ENCODE measurements around the gene IMPA2. TPM values are rescaled to one million over a fixed set of nuclear protein-coding genes. Genes with fewer than 3 reads are reported as not detected.

The IMPA2 gene
- total RNA-seq, 1 experiment from 2014 or later = 113 TPM

DNA sequence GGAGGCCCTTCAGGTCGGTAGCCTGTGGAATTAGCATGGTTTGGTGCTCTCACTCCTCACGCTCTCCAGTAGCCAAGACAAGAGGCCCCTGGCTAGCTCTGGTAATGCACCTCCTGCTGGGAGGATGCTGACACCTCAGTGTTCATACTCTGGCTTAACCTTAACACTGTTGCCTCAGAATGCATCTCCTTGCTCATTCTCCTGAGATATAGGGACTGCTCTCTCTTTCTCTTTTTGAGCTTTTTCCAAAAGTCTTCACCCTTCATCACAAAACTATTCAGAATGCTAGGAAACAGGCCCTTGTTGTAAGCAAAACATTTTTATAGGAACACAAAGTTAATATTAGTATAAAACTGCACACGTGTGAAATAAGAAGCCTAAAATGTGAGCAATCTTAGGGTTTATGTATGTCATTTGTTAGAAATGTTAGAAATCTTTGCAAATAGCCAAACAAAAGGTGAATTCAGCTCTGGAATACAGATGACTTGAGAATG, 17.3 kb upstream of the IMPA2 start (continued):
- TF ChIP-seq SMAD3 (CRISPR knock-in tag; IDR thresholded peaks at IDR 0.05; ENCODE audit: borderline replicate concordance) (no peak), TP53 (CRISPR knock-in tag; IDR thresholded peaks at IDR 0.05) (no peak), TEAD4 (CRISPR knock-in tag; IDR thresholded peaks at IDR 0.05) (no peak), ZNF396 (CRISPR knock-in tag; IDR thresholded peaks at IDR 0.05; ENCODE audit: borderline replicate concordance) (no peak), ZNF423 (CRISPR knock-in tag; IDR thresholded peaks at IDR 0.05) (no peak), OVOL2 (CRISPR knock-in tag; IDR thresholded peaks at IDR 0.05; ENCODE audit: borderline replicate concordance) (no peak)
- TF ChIP-seq, protein P1, sequence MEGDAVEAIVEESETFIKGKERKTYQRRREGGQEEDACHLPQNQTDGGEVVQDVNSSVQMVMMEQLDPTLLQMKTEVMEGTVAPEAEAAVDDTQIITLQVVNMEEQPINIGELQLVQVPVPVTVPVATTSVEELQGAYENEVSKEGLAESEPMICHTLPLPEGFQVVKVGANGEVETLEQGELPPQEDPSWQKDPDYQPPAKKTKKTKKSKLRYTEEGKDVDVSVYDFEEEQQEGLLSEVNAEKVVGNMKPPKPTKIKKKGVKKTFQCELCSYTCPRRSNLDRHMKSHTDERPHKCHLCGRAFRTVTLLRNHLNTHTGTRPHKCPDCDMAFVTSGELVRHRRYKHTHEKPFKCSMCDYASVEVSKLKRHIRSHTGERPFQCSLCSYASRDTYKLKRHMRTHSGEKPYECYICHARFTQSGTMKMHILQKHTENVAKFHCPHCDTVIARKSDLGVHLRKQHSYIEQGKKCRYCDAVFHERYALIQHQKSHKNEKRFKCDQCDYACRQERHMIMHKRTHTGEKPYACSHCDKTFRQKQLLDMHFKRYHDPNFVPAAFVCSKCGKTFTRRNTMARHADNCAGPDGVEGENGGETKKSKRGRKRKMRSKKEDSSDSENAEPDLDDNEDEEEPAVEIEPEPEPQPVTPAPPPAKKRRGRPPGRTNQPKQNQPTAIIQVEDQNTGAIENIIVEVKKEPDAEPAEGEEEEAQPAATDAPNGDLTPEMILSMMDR (IDR thresholded peaks at IDR 0.05) = no peak
- TF ChIP-seq, protein P2, sequence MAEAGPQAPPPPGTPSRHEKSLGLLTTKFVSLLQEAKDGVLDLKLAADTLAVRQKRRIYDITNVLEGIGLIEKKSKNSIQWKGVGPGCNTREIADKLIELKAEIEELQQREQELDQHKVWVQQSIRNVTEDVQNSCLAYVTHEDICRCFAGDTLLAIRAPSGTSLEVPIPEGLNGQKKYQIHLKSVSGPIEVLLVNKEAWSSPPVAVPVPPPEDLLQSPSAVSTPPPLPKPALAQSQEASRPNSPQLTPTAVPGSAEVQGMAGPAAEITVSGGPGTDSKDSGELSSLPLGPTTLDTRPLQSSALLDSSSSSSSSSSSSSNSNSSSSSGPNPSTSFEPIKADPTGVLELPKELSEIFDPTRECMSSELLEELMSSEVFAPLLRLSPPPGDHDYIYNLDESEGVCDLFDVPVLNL (CRISPR knock-in tag; IDR thresholded peaks at IDR 0.05; ENCODE audit: borderline replicate concordance, low read depth) = no peak
- TF ChIP-seq, protein P3, sequence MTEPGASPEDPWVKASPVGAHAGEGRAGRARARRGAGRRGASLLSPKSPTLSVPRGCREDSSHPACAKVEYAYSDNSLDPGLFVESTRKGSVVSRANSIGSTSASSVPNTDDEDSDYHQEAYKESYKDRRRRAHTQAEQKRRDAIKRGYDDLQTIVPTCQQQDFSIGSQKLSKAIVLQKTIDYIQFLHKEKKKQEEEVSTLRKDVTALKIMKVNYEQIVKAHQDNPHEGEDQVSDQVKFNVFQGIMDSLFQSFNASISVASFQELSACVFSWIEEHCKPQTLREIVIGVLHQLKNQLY (CRISPR knock-in tag; IDR thresholded peaks at IDR 0.05) = no peak
- TF ChIP-seq, protein P4, sequence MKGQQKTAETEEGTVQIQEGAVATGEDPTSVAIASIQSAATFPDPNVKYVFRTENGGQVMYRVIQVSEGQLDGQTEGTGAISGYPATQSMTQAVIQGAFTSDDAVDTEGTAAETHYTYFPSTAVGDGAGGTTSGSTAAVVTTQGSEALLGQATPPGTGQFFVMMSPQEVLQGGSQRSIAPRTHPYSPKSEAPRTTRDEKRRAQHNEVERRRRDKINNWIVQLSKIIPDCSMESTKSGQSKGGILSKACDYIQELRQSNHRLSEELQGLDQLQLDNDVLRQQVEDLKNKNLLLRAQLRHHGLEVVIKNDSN (CRISPR knock-in tag; IDR thresholded peaks at IDR 0.05) = no peak

DNA sequence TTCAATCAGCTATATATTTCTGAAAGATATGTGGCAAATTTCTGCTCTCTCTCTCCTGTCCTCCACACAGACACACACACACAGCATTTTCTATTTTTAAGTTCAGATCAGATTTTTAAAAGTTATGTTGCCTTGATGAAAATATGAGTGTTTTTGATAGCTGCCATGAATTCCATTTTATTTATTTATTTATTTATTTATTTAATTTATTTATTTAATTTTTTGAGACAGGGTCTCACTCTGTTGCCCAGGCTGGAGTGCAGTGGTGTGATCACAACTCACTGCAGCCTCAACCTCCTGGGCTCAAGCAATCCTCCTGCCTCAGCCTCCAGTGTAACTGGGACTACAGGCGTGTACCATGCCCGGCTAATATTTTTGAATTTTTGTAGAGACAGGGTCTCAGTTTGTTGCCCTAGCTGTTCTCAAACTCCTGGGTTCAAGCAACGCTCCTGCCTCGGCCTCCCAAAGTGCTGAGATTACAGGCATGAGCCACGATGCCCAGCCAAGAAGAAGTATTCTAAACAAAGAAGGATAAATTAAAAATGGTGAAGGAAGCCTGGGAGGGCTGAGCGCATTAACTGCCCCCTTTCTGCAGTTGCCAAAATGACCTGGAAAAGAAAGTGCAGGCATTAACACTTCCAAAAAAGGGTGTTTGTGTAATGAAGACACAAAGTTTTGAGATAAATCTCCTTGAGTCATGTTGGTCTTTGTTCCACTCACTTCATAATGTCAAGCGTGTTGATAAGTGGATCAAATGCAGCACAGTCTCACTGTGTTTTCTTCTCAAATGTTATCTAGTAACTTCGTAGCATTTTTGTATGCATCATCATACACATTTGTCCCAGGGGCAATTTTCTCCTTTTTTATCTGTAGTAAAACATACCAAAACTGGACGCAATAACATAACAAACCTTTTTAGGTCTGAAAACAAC, 11.1 kb upstream of the IMPA2 start:
- POLR2A ChIA-PET = no interaction called here
- CTCF ChIA-PET = interaction anchor here (0.7 to 1.5 kb wide), 2 partner anchors 10 to 33 kb away, joined by 3 to 6 read pairs; no protein-coding TSS in a partner anchor
- no peaks in the 10 kb centered on the region for H3K36me3 Mint-ChIP-seq
- H3K4me3 Mint-ChIP-seq = no peak overlapping the region
- no peaks in the 10 kb centered on the region for H3K27me3 Mint-ChIP-seq (ENCODE audit: low read depth)
- H3K4me1 Mint-ChIP-seq = no peaks in the 10 kb centered on the region
- no peak for ATAC-seq
- H3K27ac Mint-ChIP-seq = no peak overlapping the region
- DNase-seq (ENCODE audit: low spot score) = no peak
- no peaks in the 10 kb centered on the region for H3K9me3 Mint-ChIP-seq
- TF ChIP-seq, protein P5, sequence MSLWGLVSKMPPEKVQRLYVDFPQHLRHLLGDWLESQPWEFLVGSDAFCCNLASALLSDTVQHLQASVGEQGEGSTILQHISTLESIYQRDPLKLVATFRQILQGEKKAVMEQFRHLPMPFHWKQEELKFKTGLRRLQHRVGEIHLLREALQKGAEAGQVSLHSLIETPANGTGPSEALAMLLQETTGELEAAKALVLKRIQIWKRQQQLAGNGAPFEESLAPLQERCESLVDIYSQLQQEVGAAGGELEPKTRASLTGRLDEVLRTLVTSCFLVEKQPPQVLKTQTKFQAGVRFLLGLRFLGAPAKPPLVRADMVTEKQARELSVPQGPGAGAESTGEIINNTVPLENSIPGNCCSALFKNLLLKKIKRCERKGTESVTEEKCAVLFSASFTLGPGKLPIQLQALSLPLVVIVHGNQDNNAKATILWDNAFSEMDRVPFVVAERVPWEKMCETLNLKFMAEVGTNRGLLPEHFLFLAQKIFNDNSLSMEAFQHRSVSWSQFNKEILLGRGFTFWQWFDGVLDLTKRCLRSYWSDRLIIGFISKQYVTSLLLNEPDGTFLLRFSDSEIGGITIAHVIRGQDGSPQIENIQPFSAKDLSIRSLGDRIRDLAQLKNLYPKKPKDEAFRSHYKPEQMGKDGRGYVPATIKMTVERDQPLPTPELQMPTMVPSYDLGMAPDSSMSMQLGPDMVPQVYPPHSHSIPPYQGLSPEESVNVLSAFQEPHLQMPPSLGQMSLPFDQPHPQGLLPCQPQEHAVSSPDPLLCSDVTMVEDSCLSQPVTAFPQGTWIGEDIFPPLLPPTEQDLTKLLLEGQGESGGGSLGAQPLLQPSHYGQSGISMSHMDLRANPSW (CRISPR knock-in tag; conservative IDR thresholded peaks at IDR 0.05; ENCODE audit: low read depth) = no peak
- no peak for TF ChIP-seq ELF4 (CRISPR knock-in tag; IDR thresholded peaks at IDR 0.05; ENCODE audit: low read depth)
- TF ChIP-seq ZNF416 (CRISPR knock-in tag; IDR thresholded peaks at IDR 0.05) = no peak
- TF ChIP-seq, protein P6, sequence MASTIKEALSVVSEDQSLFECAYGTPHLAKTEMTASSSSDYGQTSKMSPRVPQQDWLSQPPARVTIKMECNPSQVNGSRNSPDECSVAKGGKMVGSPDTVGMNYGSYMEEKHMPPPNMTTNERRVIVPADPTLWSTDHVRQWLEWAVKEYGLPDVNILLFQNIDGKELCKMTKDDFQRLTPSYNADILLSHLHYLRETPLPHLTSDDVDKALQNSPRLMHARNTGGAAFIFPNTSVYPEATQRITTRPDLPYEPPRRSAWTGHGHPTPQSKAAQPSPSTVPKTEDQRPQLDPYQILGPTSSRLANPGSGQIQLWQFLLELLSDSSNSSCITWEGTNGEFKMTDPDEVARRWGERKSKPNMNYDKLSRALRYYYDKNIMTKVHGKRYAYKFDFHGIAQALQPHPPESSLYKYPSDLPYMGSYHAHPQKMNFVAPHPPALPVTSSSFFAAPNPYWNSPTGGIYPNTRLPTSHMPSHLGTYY (CRISPR knock-in tag; IDR thresholded peaks at IDR 0.05) = no peak
- TF ChIP-seq, protein P7, sequence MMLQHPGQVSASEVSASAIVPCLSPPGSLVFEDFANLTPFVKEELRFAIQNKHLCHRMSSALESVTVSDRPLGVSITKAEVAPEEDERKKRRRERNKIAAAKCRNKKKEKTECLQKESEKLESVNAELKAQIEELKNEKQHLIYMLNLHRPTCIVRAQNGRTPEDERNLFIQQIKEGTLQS (CRISPR knock-in tag; conservative IDR thresholded peaks at IDR 0.05) = no peak
- TF ChIP-seq, protein P8, sequence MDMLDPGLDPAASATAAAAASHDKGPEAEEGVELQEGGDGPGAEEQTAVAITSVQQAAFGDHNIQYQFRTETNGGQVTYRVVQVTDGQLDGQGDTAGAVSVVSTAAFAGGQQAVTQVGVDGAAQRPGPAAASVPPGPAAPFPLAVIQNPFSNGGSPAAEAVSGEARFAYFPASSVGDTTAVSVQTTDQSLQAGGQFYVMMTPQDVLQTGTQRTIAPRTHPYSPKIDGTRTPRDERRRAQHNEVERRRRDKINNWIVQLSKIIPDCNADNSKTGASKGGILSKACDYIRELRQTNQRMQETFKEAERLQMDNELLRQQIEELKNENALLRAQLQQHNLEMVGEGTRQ (CRISPR knock-in tag; IDR thresholded peaks at IDR 0.05) = no peak
- TF ChIP-seq, protein P9, sequence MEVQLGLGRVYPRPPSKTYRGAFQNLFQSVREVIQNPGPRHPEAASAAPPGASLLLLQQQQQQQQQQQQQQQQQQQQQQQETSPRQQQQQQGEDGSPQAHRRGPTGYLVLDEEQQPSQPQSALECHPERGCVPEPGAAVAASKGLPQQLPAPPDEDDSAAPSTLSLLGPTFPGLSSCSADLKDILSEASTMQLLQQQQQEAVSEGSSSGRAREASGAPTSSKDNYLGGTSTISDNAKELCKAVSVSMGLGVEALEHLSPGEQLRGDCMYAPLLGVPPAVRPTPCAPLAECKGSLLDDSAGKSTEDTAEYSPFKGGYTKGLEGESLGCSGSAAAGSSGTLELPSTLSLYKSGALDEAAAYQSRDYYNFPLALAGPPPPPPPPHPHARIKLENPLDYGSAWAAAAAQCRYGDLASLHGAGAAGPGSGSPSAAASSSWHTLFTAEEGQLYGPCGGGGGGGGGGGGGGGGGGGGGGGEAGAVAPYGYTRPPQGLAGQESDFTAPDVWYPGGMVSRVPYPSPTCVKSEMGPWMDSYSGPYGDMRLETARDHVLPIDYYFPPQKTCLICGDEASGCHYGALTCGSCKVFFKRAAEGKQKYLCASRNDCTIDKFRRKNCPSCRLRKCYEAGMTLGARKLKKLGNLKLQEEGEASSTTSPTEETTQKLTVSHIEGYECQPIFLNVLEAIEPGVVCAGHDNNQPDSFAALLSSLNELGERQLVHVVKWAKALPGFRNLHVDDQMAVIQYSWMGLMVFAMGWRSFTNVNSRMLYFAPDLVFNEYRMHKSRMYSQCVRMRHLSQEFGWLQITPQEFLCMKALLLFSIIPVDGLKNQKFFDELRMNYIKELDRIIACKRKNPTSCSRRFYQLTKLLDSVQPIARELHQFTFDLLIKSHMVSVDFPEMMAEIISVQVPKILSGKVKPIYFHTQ (CRISPR knock-in tag; IDR thresholded peaks at IDR 0.05) = no peak

All from WTC11 (cell line).